Effector memory CD4-positive, alpha-beta T cell (primary cell): ENCODE data around the gene CFAP119.

Experiments
- DNase-seq, 3 donors: peaks; one replicate each; pipeline ENCODE4 v3.0.0-alpha.2; 2020
- H3K27ac ChIP-seq: 2 replicates; pipeline ENCODE4 v1.7.0; 2013; ENCODE audit warnings: mild to moderate bottlenecking, low read length, moderate library complexity; ENCODE audit not compliant: insufficient read depth, poor library complexity, severe bottlenecking
- H3K27me3 ChIP-seq: replicated peaks from 2 replicates; pipeline ENCODE4 v1.7.0; 2013; ENCODE audit warnings: mild to moderate bottlenecking, low read length; ENCODE audit not compliant: insufficient read depth, control insufficient read depth, poor library complexity, severe bottlenecking
- H3K36me3 ChIP-seq: 2 replicates; pipeline ENCODE4 v1.7.0; 2013; ENCODE audit warnings: mild to moderate bottlenecking, low read length, moderate library complexity; ENCODE audit not compliant: control insufficient read depth, insufficient read depth
- H3K4me1 ChIP-seq: 2 replicates; pipeline ENCODE4 v1.7.0; 2013; ENCODE audit warnings: low read length, mild to moderate bottlenecking; ENCODE audit not compliant: control insufficient read depth, insufficient read depth, poor library complexity, severe bottlenecking
- H3K4me3 ChIP-seq: 2 replicates; pipeline ENCODE4 v1.7.0; 2013; ENCODE audit warnings: low read length, low read depth, mild to moderate bottlenecking; ENCODE audit not compliant: insufficient read depth, poor library complexity, severe bottlenecking
- H3K9me3 ChIP-seq: 2 replicates; pipeline ENCODE4 v1.7.0; 2013; ENCODE audit warnings: mild to moderate bottlenecking, low read length, moderate library complexity; ENCODE audit not compliant: control insufficient read depth

The CFAP119 gene

GRCh38 chr16:30750201-30750600 is 11.7 kb downstream of the CFAP119 start:
- H3K4me1 ChIP-seq = peaks cover 3% of the 10 kb centered on the region
- H3K27me3 ChIP-seq = no peaks in the 10 kb centered on the region
- H3K36me3 ChIP-seq = peaks cover 33% of the 10 kb centered on the region
- DNase-seq = no peak
- no peaks in the 10 kb centered on the region for H3K9me3 ChIP-seq
- H3K4me3 ChIP-seq = no peak overlapping the region
- H3K27ac ChIP-seq = no peak overlapping the region

DNA sequence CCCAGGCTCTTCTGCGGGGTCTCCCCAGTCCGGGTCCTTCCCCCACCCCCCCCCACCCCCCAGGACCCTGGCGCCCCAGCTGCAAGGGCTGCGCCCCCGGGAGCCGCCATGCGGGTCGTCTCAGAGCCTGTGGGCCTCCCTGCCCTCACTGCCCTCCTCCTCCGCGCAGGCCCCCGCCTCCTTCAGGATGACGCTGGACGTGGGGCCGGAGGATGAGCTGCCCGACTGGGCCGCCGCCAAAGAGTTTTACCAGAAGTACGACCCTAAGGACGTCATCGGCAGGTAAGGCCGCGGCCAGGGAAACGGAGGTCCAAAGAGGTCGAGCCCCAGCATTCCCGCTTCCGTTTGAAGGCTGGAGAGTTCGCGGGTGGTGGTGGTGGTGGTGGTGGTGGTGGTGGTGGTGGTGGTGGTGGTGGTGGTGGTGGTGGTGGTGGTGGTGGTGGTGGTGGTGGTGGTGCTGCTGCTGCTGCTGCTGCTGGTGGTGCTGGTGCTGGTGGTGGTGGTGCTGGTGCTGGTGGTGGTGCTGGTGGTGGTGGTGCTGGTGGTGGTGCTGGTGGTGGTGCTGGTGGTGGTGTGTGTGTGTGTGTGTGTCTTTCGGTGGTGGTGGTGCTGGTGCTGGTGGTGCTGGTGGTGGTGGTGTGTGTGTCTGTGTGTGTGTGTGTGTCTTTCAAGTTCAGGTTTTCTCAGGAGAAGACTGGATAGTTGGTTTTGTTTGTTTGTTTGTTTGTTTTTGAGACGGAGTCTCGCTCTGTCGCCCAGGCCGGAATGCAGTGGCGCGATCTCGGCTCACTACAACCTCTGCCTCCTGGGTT is 13.0 kb downstream of the CFAP119 start:
- Histone ChIP-seq H3K36me3 (peaks cover 24% of the 10 kb centered on the region), H3K9me3 (no peaks in the 10 kb centered on the region), H3K27ac (peak overlapping the region; percentile 45), H3K27me3 (no peaks in the 10 kb centered on the region), H3K4me1 (peaks cover 3% of the 10 kb centered on the region), H3K4me3 (peak overlapping the region; percentile 57)
- DNase-seq = peak in 1 of 3 donors; percentile 9

GRCh38 chr16:30747799-30748633 is 13.8 kb downstream of the CFAP119 start, which contains the start of gene PHKG2:
Gene PHKG2, plus strand, starts transcription at chr16:30748425. Its CDS starts 396 bp downstream, at chr16:30748821.
- Histone ChIP-seq H3K36me3 (peaks cover 21% of the 10 kb centered on the region), H3K4me1 (peaks cover 3% of the 10 kb centered on the region), H3K27ac (peak within 1 kb of the TSS; percentile 63), H3K9me3 (no peaks in the 10 kb centered on the region), H3K27me3 (no peaks in the 10 kb centered on the region), H3K4me3 (peak within 1 kb of the TSS; percentile 57)
- peak; percentile 92 to 96 (median 95) for DNase-seq

- peaks cover 15% of the 10 kb centered on the region for H3K36me3 ChIP-seq
- no peak for DNase-seq
- H3K27ac ChIP-seq = peak overlapping the region; percentile 63
- no peaks in the 10 kb centered on the region for H3K9me3 ChIP-seq
- peak overlapping the region; percentile 57 for H3K4me3 ChIP-seq
- peaks cover 3% of the 10 kb centered on the region for H3K4me1 ChIP-seq
- H3K27me3 ChIP-seq = no peaks in the 10 kb centered on the region
Observed at GRCh38 chr16:30747331-30747730, 14.5 kb downstream of the CFAP119 start.

DNA sequence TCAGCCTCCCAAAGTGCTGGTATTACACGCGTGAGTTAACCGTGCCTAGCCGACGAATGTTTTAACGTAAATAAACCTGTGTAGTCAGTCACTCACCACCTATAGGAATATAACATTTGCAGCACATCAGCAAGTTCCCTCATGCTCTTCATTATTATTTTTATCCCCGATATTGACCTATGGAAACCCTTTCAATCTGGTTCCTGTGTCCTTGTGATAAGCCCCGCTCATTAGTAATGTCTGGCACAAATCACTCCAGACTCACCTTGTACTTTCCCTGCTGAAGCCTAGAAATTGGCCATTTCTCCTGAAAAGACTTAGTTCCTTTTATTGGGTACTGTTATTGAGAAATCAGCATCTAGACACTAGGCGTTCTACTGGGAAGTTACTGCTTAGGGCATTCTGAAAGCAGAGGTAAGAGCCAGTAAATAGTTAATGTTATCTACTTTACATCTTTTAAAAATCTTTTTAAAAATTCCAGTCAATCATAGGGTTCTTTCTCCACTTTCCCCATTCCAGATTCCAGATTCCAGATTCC is 15.2 kb downstream of the CFAP119 start:
- H3K4me1 ChIP-seq = peaks cover 3% of the 10 kb centered on the region
- no peak for DNase-seq
- no peaks in the 10 kb centered on the region for H3K27me3 ChIP-seq
- H3K27ac ChIP-seq = no peak overlapping the region
- peaks cover 18% of the 10 kb centered on the region for H3K36me3 ChIP-seq
- no peaks in the 10 kb centered on the region for H3K9me3 ChIP-seq
- H3K4me3 ChIP-seq = no peak overlapping the region

DNA sequence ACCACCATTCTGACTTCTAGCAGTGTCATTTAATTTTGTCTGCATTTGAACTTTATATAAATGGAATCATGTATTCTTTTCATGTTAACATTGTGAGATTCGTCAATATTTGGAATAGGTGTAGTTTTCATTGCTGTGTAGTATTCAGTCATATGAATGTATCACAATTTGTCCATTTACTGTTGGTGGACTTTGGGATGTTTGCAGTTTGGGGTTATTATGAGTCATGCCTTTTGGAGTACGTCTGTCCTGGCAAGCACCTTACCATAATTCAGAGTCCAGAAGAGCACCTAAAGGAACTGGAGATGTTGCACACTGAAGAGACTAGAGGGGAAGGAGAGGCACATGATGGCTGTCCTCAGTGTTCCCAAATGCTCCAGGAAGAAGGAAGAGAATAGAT is 16.8 kb downstream of the CFAP119 start:
- Histone ChIP-seq H3K27me3 (no peaks in the 10 kb centered on the region), H3K4me1 (peaks cover 3% of the 10 kb centered on the region), H3K27ac (no peak overlapping the region), H3K4me3 (no peak overlapping the region), H3K9me3 (no peaks in the 10 kb centered on the region), H3K36me3 (peaks cover 17% of the 10 kb centered on the region)
- DNase-seq = no peak

GRCh38 chr16:30744183-30744582 is 17.7 kb downstream of the CFAP119 start:
- H3K4me3 ChIP-seq = no peak overlapping the region
- peaks cover 3% of the 10 kb centered on the region for H3K4me1 ChIP-seq
- H3K9me3 ChIP-seq = no peaks in the 10 kb centered on the region
- DNase-seq = no peak
- no peaks in the 10 kb centered on the region for H3K27me3 ChIP-seq
- H3K36me3 ChIP-seq = peaks cover 20% of the 10 kb centered on the region
- peak overlapping the region; percentile 11 for H3K27ac ChIP-seq

DNA sequence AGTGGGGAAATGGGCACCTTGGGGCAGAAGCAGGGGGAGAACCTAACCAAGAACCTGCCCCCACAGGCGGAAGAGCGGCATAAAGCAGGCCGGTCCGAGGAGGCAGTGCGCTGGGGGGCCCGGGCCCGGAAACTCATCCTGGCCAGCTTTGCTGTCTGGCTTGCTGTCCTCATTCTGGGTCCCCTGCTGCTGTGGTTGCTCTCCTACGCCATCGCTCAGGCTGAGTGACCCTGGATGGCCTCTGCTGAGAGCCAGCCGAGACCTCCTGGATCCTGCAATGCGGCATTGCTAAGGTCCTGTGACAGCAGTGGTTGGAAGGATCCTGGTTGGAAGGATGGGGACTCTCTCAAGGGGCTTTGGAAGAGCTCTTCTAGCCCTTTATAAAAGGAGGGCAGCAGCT is 18.1 kb downstream of the CFAP119 start:
- no peaks in the 10 kb centered on the region for H3K27me3 ChIP-seq
- no peak overlapping the region for H3K4me3 ChIP-seq
- peak overlapping the region; percentile 11 for H3K27ac ChIP-seq
- peaks cover 3% of the 10 kb centered on the region for H3K4me1 ChIP-seq
- DNase-seq = no peak
- no peaks in the 10 kb centered on the region for H3K9me3 ChIP-seq
- H3K36me3 ChIP-seq = peaks cover 24% of the 10 kb centered on the region

DNA sequence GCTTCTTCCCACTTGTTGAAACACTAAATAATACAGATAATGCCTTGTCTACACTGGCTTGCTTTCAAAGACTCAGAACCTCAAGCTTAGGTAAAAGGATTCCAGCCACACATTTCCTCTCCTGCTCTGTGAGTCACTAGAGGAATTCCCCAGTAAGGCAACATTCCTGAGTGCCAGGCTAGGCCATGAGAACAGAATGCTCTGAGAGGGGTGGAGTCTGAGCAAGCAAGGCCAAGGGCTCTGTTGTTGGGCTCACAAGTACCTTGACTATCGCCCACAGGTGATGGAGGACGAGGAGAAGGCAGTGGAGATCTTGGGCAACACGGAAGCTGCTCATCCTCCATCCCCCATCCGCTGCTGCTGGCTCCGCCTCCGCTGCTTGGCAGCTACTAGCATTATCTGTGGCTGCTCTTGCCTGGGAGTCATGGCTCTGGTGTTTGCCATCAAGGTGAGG is 20.4 kb downstream of the CFAP119 start:
- Histone ChIP-seq H3K27ac (no peak overlapping the region), H3K9me3 (no peaks in the 10 kb centered on the region), H3K27me3 (no peaks in the 10 kb centered on the region), H3K4me1 (no peaks in the 10 kb centered on the region), H3K36me3 (peaks cover 47% of the 10 kb centered on the region), H3K4me3 (no peak overlapping the region)
- no peak for DNase-seq
